ENCODE data around the gene IL17F.

Gene IL17F

DNA sequence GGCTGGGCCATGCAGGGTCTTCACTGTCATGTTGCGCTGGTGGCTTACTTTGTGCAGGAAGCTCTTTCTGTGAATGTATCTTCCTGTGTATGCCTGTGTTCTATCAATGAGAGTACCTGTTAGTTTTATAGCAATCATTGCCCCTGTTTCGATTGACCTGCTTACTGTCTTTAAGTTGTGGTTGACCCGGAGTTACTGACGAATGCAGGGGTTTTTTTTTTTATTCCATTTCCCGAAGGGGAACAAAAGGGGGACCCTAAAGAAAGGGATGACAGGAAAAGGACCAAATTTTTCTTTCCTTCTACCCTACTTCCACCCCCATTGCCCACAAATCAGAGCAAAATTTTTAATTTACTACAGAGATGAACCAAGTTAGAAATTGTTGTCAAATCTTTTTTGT is at the start of gene IL17F:
Gene IL17F (minus strand): TSS at position 101 of the 400 bp plus-strand sequence. CDS start 71 bp downstream, at position 30.
- no peak for DNase-seq

DNA sequence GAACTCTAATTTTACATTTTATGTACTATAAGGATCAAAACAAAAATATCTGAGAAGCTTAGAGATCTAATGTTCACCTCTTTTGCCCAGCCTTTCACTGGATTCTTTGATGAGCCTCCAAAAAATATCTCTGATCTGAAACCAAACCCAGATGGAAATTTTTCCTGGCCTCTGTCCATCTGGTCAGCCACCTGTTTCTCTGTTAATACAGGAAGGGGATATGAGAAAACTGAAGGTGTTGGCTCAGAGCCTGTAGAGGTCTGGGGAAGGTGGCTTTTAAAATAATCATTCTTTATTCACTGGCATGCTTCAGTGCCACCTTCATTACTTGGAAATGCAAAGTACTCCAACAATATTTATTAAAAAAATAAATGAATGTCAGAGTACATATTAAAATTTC is 48.8 kb upstream of the IL17F start:
- no peak for DNase-seq

DNA sequence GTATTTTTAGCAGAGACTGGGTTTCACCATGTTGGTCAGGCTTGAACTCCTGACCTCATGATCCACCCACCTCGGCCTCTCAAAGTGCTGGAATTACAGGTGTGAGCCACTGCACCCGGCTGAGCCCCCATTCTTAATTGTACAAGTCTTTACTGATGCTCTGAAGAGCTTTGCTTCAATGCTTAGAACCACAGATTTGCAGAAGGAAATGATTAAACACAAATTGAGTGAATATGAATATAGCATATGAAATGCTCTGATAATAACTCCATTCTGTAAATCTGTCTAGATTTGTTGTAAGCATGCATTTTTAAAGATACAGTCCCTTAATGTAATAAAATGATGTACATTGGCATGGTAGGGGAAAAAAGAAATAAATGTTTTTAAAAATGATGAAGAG is 44.5 kb upstream of the IL17F start:
- DNase-seq = no peak

DNA sequence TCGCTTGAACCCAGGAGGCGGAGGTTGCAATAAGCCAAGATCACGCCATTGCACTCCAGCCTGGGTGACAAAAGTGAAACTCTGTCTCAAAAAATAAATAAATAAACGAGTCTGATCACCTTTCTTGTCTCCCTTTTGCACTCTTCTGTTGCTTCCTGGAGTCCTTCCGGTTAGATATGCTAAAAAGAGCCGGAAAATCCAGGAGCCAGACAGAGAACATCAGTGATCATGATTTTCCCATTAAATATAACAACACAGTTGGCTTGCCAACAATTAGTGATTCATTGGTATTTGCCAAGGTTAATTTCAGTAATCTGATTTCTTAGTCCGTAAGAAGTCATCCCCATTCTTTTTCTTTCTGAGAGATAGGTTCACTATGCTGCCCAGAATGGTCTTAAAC is 43.9 kb upstream of the IL17F start:
- DNase-seq = no peak

DNA sequence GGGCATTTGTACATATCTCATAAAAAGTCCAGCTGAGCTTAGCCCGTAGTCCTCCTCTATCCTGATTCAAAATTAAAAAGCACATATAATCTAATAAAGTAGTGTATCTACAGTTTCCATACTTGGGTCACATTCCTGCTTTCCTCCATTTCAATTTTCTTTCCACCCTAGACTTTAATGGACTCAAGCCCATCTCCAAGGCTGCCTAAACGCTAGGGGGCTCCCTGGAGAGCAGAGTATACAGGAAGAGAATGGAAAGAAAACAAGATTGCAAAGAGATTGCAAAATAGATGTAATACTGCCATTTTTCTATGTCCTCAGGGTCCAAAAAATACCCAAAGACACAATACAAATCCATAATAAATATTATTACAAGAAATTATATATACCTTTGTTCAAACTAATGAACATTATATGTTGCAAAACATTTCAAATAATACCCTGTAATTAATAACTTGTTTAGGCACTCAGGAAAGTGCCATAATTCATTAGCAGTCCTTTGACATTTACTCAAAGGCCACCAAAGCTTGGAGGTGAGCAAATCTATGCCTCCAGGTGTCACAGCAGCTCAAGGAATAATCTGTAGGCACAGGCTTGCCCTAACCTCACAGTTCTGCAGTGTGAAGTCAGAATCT is 42.6 kb upstream of the IL17F start:
- DNase-seq = peak; percentile 57

DNA sequence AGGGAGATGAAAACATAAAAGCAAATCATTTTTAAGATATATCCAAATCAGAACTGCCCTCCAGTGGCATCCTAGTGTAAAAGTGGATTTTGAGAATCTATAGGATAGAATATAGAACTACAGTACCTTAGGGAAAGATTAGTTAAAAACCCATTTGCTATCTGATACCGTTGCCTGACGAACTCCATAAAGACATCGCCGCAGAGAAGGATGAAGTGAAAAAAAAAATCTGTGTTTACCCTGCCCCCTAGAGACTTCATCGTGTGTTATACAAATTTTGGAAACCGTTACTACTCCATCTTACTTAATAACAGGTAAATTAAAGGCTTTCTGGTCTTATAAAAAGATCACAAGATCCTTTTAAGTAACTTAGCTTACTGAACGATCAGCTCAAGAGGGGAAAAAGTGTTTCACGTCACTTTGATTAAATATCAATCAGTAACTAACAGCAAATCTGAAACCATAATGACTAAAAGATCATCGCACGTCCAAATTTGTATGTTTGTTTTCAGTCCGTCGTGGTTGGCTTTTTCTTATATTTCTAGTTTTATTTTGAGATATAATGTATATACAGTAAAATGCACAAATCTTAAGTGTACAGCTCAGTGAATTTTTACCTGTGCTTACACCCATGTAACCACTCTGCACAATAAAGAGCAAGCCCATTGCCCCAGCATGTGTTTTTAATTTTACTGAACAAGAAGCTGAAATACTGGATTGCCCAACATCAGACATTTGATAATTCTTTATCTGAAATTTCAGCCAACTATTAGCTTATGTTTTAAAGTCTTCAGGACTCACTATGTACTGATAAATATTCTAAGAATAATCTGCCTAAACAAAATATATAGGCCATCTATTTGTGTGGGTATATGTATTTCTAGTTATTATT is 41.1 kb upstream of the IL17F start:
- no peak for DNase-seq

DNA sequence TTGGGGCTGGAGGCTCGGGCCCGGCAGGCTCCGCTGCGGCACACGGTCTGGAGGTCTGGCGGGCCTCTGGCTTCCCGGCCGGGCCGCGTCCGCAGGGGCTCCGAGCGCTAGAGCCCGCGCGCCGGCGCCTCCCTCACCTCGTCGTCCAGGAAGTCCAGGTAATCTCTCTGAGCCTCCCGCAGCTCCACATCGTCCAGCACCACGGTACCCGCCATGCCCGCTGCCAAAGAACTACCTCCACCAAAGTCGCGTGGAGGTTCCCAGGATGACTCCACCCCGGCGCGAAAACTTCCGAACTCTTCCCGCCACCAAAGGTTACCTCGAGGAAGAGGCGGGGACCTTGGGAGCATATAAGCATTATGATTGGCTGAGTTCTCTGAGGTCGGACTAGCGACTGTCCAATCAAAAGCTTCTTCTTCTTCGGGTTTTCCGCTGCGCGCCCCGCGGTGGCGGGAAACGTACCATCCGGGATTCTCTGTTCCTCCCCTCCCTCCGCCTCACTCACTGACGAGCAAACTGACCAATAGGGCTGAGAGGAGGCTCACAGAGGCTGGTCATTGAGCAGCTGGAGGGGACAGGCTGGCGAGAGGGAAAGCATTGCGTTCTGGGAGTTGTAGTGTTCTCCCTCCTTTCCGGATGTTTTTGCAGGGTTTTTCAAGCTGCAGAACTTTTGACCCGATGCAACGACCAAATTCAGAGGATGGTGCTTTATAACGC is 40.3 kb upstream of the IL17F start, which contains the start of gene MCM3:
Gene MCM3 (minus strand): TSS at position 283 of the 717 bp plus-strand sequence. CDS start 68 bp downstream, at position 215.
- peak; percentile 95 for DNase-seq

DNA sequence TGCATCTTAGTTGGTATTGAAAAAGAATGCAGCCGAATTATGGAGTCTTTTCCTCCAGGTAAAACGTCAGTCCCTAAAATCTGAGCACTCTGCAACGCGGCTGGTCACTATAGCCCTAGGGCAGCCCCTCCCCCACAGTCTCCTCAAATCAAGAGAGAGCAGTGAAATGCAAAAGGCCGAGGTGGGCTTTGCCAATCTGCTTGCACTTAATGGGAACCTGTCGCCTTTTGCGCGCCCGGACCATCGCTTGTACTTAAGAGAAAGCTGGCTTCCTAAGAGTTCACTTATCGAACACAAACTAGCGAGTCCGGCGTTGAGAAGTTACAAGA is 39.8 kb upstream of the IL17F start:
- no peak for DNase-seq

DNA sequence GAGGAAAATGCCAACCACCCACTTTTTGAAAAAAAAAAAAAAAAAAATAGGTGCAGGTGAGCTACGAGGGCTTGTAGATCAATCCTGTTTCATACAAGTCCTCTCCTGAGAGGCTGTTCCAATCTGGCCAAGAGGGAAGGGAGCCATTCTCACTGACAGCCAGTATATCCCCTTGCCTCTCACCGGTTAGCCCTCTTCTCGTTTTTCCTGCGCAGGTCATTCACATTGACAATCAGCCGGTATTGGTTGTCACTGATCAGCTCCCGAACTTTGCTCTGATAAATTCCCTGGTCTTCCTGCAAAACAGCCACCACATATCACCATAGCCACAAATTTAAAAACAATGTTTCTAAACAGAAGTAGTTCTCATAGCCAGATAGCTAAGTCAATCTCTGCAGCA is 38.8 kb upstream of the IL17F start:
- no peak for DNase-seq

DNA sequence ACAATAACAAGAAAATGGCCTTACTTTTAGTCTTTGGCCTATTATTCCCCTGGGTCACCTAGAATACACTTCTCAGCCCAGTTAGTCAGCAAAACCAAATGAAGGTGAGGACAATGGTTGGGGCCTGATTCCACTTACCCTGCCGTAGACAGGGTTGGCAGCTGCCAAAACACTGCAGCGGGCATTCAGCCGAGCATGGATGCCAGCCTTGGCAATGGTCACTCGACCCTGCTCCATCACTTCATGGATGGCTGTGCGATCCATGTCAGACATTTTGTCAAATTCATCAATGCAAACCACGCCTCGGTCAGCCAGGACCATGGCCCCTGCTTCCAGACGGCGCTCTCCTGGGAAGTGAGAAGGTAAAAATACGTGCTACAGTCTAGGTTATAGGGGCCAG is 31.8 kb upstream of the IL17F start:
- no peak for DNase-seq

DNA sequence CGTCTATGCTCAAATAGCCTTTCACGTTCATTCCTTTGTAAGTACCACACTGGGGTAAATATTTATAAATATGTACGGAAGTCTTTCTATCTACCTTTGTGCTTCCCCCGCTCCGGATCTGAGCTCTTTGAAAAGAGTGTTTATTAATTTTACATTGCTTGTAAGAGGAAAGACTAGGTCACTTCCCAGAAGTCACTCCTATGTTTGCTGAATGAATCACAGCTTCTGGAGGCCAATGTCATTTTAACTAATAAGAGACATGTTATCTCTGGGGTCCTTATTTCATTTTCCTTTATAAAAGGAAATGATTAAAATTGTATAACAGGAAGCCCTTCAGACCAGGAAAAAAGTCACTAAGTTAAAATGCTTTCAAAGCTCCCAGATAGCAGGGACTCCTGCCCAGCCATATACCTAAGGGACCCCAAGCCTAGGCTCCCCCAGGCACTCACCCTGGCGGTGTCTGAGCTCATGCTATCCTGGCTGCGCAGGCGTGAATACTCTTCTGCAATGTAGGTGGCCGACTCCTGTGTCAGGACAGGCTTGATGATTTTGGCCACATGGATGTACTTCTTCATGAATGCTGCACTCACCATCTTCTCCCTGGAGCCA is 27.7 kb upstream of the IL17F start:
- no peak for DNase-seq

DNA sequence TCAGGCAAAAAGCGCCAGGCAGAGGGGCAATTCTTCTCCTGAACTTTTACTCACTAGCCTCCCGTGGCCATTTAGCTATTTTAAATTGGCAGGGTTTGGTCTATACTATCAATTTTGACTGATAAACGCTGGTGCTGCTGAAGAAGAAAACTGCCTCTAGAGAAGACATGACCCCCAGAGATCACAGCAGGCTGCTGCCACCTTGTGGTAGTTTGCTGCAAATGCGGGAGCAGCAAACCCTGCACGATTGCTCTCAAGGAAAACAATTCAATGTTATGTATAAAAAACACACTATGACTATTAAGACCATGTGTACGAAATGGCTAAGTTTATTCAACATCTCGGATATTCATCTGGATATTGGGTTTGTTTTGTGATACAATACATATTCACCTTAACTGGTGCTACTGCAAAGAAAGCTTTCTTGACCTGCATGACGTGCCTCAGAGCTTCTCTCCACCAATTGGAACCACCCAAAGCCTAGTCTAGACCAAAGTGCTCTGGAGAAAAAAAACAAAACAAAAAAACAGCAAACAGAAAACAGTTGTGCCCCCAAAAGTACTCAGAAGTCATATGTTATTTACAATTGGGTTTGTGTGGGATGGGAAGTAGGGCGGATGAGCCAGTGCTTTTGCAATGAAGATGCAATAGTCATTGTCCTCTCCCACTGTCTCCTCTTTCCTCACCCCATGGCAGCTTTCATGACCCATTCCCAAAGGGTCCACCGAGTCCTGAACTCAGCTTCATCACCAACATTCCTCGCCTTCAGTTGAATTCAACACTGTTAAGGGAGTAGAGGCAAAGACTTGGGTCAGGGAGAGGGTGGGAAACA is 19.6 kb upstream of the IL17F start:
- DNase-seq = peak; percentile 62

DNA sequence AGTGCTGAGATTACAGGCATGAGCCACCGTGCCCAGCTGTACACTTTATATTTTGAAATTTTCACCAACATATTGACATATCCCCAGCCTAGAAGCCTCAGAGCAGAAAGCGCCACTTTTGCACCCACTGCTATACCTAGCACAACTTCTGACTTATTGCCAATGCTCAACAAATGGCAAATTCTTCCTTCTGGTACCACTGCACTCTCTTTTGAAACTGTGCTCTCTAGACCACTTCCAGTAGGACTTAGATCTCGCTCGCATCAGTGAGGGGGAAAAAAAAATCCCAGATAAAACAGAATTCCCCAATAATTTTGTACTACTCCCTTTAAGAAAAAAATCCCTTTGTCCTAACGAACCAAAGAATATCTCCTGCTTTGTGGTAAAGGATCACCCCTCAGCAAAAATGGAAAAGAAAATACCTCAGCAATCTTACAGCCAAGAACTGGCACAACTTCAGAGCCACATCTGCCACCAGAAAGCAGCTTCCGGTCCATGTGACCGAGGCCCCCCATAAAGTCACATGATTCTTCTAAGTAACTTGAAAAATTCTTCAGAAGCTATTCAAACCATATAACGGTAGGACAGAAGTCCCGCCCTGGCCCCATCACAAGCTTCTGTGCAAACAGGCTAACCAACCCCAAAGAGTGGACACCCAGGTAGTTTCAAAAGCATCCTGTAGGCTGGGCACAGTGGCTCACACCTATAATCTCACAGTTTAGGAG is 18.5 kb upstream of the IL17F start:
- no peak for DNase-seq

DNA sequence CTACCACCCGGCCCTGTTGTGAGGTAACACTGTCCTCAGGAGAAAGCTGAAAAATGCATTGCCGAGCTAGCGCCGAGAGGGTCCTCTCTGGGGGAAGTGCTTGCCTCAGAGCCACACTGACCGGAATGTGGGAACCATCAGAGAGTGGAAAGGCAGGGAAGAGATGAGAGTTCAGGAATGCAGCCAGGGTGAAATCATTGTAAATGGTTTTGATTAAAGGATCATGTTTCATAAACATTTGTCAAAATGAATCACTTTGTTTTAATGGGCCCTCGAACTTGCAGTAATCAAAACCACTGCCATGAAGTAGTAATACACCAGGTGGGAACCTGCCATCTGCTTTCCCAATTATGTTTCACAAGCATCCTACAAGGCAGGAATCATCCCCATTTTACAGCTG is 16.9 kb upstream of the IL17F start:
- DNase-seq = no peak

DNA sequence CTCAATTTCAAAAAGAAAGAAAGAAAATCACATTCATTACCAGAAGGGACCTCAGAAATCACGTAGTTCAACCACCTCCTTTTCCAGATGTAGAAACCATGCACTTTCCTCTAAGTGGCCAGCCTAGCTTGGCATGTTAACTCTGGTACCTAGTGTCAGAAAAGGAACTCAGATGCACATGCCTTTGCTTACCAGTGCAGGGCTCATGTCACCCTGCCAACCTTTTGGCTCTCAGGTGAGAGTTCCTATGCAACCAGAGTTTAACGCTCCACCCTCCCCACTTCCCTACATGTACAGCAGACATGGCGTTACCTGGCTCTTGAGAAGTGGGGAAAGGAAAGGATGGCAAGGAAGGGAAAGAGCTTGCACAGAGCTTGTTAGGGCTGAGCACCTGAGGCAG is 16.3 kb upstream of the IL17F start:
- DNase-seq = no peak

DNA sequence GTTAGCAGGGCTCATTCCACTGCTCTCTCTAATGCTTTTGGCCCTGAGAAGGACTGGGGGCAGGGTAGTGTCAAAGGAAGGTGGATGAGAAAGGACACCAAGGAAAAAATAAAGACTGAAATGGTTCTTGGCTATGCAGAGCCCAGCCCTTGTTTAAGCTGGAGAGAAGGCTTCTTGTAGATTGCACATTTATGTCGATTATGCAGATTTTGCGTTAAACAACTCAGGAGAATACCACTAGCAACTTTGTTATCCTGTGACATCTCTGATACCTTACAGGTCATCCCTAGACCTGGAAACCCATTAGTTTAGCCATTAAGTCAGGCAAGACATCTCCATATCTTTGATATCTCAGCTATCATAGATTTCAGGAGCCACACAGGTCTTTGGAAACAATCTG is 11.1 kb upstream of the IL17F start:
- no peak for DNase-seq

DNA sequence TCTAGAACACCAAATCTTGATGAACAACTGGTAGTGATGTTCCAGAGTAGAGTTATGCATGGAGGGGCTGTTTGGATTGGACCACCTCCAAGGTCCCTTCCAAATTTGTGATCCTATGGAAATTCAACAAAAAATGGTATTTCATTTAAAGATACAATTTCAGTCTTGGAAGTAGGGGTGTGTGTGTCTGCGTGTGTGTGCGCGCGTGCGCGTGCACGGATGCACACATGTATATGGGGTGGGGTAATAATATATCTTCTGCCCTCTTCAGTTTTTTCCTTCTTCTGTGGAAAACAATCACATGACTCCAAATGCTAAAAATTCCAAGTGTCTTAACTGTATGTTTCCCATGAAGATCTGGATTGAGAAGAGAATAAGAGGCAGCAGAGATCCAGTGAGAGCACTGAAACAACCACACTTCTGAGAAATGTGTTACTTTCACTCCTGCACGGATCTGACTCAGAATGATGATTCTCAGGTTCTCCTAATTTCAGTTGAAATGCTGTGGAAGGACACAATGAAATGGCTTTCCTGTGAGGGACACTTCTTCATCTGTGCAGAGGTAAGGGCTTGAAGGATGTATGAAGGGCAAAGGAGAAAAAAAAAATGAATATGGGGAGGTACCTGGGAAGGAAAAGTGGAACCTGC is 10.6 kb upstream of the IL17F start:
- no peak for DNase-seq

DNA sequence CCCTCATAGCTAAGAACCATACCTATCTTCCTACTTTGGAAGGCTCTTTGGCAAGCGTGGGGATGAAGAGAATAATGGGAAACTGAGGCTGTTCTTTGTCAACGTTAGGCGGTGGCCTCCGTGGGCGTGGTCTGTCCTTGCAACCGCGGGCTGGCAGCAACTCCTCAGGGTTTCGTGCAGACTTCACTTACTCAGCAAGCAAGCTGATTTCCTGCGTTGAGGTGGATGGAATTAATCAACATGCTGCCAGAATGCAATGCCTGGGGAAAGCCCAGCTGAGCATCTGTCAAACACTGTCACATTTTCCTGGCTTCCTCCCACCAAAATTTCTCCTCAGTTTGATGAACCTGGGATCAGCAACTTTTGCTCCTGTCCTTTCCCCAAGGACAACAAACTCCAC is 9.2 kb upstream of the IL17F start:
- DNase-seq = peak; percentile 8

DNA sequence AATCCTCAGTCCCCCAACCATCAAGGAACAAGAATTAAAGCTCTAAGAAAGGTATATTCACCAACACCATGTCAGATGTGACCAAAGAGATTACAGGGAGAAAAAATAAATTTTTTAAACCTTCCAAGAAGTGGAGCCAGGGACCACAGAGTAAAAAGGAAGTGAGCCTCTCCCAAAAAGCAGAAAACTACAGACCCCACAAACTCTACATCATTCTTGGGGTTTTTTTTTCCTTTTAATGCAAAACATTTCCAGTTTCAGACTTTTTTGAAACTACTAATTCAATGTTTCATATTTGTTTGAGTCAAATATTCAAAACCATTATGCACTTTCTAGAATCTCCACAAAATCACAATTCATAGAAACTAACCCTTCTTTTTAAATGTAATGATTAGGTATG is 6.8 kb upstream of the IL17F start:
- no peak for DNase-seq

DNA sequence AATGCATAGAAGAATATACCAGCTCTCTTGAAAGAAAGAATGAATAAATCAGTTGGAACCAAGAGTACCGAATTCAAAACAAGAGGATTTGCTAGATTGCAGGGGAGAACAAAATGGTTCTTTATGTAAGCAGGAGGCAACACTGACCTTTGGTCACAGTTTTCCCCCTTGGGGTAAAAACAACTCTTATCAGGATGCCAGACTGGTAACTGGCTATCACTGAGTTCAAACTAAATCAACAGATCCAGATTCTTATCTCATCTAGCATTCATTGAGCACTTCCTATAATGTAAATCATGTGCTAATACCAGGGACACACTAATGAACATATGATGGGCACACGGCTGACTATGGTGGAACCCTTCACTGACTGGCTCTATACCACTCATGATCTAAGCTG is 4.8 kb upstream of the IL17F start:
- no peak for DNase-seq

DNA sequence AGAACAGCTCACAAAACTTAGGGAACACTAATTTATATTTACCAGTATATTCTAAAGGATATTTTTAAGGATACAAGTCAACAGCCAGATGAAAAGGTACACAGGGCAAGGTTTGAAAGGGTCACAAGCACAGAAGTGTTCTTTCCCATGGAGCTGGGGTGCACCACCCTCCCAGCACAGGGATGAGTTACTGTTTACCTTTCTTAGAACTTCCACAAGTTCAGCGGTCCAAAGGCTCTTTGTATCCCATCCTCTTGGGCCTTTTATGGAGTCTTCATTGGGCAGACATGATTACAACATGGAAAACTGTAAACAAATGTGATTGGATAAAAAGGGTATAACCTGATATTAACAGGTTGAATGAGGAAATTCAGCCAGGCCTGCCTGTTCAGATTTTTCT is 1.1 kb upstream of the IL17F start:
- DNase-seq = no peak
